ENCODE data around the gene RPLP2.
A peak's percentile ranks its signal among the peaks of the same experiment; 100 is the strongest.

Gene RPLP2

DNA sequence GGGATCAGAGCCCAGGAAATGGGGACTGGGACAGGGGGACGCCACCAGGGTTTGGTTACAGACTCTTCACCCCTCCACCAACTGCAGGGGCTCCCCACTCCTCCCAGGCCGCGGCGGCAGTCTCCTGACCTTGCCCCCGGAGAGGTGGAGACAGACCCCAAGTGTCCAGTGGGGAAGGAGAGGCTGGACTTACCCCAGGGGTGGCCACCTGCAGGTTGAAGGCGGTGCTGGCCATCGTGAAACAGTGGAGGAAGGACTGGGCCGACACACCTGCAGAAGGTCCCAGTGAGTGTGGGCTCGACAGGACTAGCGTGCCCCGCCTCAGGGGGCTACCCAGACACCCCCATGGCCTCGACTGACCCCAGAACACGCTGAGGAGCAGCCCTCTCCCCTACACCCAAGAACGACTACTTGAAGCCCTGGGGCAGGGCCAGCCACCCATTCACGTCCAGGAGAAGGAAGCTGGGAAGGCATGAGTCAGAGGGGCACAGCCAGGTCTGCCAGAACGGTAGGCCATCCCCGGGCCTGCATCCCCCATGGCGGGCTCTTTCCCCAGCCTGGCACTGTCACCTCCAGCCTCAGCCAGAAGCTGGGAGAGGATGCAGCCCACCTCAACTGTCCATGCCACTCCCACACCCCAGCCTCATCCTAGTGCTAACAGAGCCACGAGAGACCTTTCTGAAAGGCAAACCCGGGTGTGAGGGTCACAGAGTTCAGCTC, 34.7 kb upstream of the RPLP2 start:
- Histone ChIP-seq H3K36me3 (ENCODE audit: control insufficient read depth in 1 of 2, insufficient read depth in 2 of 2, low read length in 2 of 2) (peaks cover 8 to 34% of the 10 kb centered on the region in 2 donors), H3K27ac (ENCODE audit: low read length) (no peak overlapping the region), H3K4me1 (ENCODE audit: control insufficient read depth in 1 of 2, insufficient read depth in 2 of 2, low read length in 2 of 2) (peaks cover 4 to 42% of the 10 kb centered on the region in 2 donors), H3K9me3 (ENCODE audit: control insufficient read depth in 1 of 2, low read length in 2 of 2) (no peaks in the 10 kb centered on the region), H3K4me3 (ENCODE audit: low read depth in 1 of 2, low read length in 2 of 2) (no peak overlapping the region), H3K27me3 (ENCODE audit: low read depth, low read length) (no peaks in the 10 kb centered on the region)

DNA sequence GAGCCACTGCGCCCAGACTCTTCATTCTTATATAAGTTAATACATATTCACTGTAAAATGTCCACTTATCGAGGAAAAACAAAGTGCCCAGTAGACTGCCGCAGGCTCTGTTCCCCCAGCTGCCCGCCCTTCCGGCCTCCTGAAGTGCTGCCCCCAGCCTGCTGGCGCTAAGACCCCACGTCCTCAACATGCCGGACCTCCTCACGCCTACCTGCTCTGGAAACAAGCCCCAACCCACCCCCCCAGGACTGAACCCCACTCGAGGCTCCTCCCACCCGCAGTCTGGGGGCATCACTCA, 33.6 kb upstream of the RPLP2 start:
- Histone ChIP-seq H3K27ac (ENCODE audit: low read length) (no peak overlapping the region), H3K4me3 (ENCODE audit: low read depth in 1 of 2, low read length in 2 of 2) (peak overlapping the region; percentile 59 to 88), H3K4me1 (ENCODE audit: control insufficient read depth in 1 of 2, insufficient read depth in 2 of 2, low read length in 2 of 2) (peaks cover 4 to 42% of the 10 kb centered on the region in 2 donors), H3K9me3 (ENCODE audit: control insufficient read depth in 1 of 2, low read length in 2 of 2) (no peaks in the 10 kb centered on the region), H3K36me3 (ENCODE audit: control insufficient read depth in 1 of 2, insufficient read depth in 2 of 2, low read length in 2 of 2) (peaks cover 0 to 22% of the 10 kb centered on the region in 2 donors), H3K27me3 (ENCODE audit: low read depth, low read length) (no peaks in the 10 kb centered on the region)

DNA sequence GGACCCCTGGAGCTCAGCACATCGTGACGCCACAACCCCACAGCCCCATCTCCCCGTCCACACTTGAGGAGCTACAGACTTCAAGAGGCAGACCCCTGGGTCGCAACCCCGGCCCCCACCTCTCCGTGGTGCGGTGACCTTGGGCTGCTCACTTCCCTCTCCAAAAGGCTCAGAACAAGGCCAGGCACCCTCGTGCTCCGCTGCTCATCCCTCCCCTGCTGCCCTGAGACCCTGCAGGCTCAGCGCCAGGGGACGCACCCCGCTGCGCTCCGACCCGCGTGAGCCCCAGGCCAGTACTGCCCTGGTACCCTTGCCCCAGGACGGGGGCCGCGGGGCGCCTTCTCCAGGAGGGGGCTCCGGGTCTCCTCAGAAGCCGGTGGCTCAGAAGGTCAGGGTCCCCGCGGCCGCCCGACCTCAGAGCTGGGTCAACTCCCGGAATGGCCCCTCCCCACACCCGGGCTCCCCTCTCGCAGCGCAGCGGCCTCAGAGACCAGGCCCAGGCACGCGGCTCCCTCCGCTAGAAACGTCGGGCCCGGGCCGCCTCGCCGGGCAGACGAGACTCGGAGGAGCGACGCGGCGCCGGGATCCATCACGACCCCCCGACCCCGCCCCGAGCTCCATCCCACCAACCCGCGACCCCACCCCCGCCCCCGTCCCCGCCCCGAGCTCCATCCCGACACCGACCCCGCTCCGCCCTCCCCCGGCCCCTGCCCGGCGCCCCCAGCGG, 33.0 kb upstream of the RPLP2 start:
- Histone ChIP-seq H3K27ac (ENCODE audit: low read length) (no peak overlapping the region), H3K9me3 (ENCODE audit: control insufficient read depth in 1 of 2, low read length in 2 of 2) (no peaks in the 10 kb centered on the region), H3K27me3 (ENCODE audit: low read depth, low read length) (no peaks in the 10 kb centered on the region), H3K36me3 (ENCODE audit: control insufficient read depth in 1 of 2, insufficient read depth in 2 of 2, low read length in 2 of 2) (peaks cover 0 to 18% of the 10 kb centered on the region in 2 donors), H3K4me1 (ENCODE audit: control insufficient read depth in 1 of 2, insufficient read depth in 2 of 2, low read length in 2 of 2) (peaks cover 4 to 42% of the 10 kb centered on the region in 2 donors), H3K4me3 (ENCODE audit: low read depth in 1 of 2, low read length in 2 of 2) (peak overlapping the region; percentile 59 to 88)

DNA sequence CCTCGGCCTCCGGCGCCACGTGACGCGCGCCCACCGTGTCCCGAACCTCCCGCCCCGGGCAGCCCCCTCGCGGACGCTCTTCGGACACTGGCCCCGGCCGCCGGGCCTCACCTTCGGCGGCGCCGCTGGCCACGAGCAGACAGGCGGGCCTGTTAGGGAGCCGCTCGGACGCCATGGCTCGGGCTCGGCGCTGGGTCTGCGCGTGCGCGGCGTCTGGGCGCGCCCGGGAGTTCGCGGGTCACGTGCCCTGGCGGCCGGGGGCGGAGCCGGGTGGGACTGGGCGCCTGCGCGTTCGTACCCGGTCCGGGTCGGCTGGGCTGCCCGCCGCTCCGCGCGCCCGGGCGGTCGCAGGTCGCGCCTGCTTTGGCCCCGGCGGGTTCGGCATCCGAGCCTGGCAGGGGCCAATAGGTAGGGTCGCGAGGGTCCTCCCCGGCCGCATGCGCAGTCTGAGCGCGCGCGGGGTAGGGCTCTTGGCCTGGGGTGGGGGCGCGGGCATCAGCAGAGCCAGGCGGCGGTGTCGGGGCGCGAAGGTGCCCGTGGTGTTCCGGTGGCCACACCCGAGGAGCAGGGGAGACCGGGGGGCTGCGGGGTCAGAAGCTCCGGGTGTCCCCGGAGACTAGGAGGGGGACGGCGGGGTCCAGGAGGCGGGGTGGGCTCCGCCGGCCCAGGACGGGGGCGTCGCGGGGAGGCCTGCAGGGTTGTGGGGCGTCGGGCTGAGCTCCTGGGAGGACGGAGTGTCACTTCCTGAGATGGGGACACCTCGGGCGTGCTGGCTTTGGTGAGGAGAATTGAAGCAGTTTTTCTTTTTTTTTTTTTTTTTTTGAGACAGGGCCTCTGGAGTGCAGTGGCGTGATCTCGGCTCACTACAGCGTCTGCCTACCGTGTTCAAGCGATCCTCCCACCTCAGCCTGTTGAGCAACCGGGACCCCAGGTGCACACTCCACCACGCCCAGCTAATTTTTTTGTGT, 32.2 kb upstream of the RPLP2 start, which contains the start of gene GATD1:
TSS of gene GATD1 (minus strand) at position 200 of the 968 bp plus-strand sequence. CDS start at position 175, 25 bp downstream.
- Histone ChIP-seq H3K36me3 (ENCODE audit: control insufficient read depth in 1 of 2, insufficient read depth in 2 of 2, low read length in 2 of 2) (peaks cover 0 to 9% of the 10 kb centered on the region in 2 donors), H3K4me1 (ENCODE audit: control insufficient read depth in 1 of 2, insufficient read depth in 2 of 2, low read length in 2 of 2) (peaks cover 4 to 42% of the 10 kb centered on the region in 2 donors), H3K27ac (ENCODE audit: low read length) (no peak within 1 kb of the TSS), H3K4me3 (ENCODE audit: low read depth in 1 of 2, low read length in 2 of 2) (peak within 1 kb of the TSS; percentile 59 to 88), H3K27me3 (ENCODE audit: low read depth, low read length) (no peaks in the 10 kb centered on the region), H3K9me3 (ENCODE audit: control insufficient read depth in 1 of 2, low read length in 2 of 2) (no peaks in the 10 kb centered on the region)

DNA sequence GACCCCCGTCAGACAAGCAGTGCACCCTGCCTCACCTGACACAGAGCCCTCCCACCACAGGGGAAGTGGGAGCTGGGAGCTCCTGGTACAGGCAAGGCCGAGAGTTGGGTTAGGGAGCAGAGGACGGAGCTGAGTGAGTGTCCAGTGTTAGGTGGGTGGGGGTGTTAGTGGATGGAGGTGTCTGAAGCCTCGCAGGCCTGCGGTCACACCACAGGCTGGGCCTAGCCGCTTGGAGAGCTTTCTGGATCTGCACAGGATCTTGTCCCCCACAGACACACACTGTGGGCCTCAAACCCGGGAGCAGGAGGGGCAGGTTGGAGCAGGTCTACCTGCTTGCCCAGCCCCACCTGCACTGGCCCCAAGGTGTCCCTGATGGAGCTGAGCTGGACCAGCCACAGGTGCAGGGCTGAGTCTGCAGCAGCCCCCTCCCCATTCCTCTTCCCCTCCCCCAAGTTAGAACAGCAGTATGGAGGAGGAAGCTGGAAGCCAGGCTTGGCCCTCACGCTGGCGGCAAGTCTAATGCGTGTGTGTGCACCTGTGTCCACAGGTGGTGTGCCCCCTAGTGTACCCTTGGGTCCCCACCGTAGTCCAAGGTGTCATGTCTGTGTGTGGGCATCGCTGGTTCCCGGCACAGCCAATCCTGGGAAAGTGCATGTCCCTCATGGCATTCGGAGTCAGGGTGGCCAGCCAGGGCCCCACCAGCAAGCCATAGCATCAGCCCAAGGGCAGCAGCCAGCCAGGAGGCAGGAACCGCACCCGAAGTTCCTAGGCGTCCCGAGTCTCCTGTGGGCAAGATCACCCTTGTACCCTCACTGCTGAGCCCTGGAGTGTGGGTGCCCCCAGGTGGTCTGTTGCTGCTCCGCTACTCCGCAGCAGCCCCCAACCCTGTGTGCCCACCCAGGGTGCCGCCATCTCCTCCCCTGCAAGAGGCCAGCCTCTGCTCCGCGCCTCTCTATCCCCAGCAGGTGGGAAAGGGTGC, 30.5 kb upstream of the RPLP2 start:
- Histone ChIP-seq H3K4me1 (ENCODE audit: control insufficient read depth in 1 of 2, insufficient read depth in 2 of 2, low read length in 2 of 2) (peaks cover 4 to 37% of the 10 kb centered on the region in 2 donors), H3K27ac (ENCODE audit: low read length) (no peak overlapping the region), H3K27me3 (ENCODE audit: low read depth, low read length) (no peaks in the 10 kb centered on the region), H3K9me3 (ENCODE audit: control insufficient read depth in 1 of 2, low read length in 2 of 2) (no peaks in the 10 kb centered on the region), H3K36me3 (ENCODE audit: control insufficient read depth in 1 of 2, insufficient read depth in 2 of 2, low read length in 2 of 2) (no peaks in the 10 kb centered on the region), H3K4me3 (ENCODE audit: low read depth in 1 of 2, low read length in 2 of 2) (no peak overlapping the region)

DNA sequence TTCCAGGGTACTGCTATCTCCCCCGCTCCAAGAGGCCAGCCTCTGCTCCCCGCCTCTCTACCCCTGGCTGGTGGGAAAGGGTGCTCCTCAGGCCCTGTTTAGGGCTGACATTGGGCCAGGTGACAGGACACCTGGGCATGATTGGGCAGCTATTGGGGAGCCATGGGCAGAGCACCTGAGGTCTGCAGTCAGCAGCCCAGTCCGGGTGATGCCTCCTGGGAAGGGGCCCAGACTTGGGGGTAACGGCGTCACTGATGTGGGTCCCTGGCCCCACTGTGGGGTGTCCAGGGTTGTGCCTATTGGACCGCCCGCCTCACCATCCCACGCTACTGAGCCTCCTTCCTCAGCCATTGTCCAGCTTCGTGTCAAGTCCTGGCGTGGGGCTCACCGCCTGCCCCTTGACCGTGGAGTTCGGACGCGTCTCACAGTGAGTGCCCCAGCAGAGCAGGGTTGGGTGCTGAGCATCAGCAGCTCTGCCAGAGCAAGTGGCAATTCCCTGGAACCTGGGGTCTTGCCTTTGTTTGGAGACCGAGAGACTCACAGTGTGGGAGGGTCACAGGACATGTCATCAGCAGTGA, 29.7 kb upstream of the RPLP2 start:
- H3K9me3 ChIP-seq (ENCODE audit: control insufficient read depth in 1 of 2, low read length in 2 of 2): no peaks in the 10 kb centered on the region
- H3K4me3 ChIP-seq (ENCODE audit: low read depth in 1 of 2, low read length in 2 of 2): no peak overlapping the region
- H3K4me1 ChIP-seq (ENCODE audit: control insufficient read depth in 1 of 2, insufficient read depth in 2 of 2, low read length in 2 of 2): peaks cover 4 to 33% of the 10 kb centered on the region in 2 donors
- H3K27ac ChIP-seq (ENCODE audit: low read length): no peak overlapping the region
- no peaks in the 10 kb centered on the region for H3K27me3 ChIP-seq (ENCODE audit: low read depth, low read length)
- H3K36me3 ChIP-seq (ENCODE audit: control insufficient read depth in 1 of 2, insufficient read depth in 2 of 2, low read length in 2 of 2): no peaks in the 10 kb centered on the region

DNA sequence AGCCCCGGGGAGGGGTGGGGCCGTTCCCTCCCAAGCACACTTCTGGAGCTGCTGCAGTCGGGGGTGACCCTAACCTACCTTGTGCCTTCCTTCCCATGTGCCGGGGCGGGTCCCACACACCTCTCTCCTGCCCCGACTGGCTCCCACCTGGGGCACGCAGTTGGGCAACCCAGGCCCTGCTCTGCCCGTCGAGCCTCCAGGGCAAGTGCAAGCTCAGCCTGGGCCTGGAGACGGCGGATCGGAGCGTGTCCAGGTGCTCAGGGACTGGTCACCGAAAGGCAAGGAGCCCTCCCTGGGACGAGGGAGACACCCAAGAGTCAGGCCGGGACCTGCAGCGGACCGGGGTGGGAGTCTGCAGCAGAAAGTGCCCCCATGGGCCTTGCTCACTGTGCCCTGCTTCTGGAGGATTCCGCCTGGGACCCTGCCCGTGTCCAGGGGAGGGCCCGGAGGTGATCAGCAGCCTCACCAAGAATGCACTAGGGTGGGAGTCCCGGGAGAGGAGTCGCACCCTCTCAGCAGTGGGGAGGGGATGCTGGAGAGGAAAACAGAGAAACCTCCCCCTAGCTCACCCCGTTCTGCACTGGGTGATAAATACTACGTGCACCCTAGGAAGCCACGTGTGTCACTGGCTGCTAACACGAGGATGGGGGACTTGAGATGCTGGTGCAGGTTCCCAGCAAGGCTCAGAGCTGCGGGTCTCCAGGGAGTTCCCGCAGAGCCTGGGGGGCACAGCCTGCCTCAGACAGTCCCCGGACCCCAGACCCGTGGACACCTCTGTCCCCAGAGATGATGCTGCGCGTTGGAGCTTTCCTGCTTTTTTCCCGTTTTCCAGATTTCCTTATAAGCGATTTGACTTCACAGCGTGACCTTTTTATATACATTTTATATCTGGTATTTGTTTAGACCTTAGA, 27.2 kb upstream of the RPLP2 start:
- Histone ChIP-seq H3K27me3 (ENCODE audit: low read depth, low read length) (no peaks in the 10 kb centered on the region), H3K27ac (ENCODE audit: low read length) (no peak overlapping the region), H3K9me3 (ENCODE audit: control insufficient read depth in 1 of 2, low read length in 2 of 2) (no peaks in the 10 kb centered on the region), H3K4me1 (ENCODE audit: control insufficient read depth in 1 of 2, insufficient read depth in 2 of 2, low read length in 2 of 2) (peaks cover 0 to 15% of the 10 kb centered on the region in 2 donors), H3K36me3 (ENCODE audit: control insufficient read depth in 1 of 2, insufficient read depth in 2 of 2, low read length in 2 of 2) (no peaks in the 10 kb centered on the region), H3K4me3 (ENCODE audit: low read depth in 1 of 2, low read length in 2 of 2) (no peak overlapping the region)

DNA sequence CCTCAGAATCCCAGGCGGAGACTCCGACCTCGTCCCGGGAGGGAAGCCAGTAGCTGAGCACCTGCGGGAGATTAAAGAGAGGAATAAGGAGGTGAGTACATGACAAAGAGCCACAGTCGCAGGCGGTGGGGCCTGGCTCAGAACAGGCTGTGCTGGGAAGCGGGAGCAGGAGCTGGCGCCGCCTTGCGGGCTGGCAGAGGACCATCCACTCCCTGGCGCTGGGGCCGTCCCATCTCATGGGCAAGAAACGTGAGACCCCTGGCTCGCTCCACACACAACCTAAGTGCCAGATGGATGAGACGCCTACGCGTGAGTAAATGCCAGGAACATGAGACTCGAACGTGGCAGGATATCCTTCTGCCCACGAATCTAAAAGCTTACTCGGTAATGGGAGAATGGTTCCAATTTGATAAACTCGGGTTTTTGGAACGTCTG, 26.2 kb upstream of the RPLP2 start:
- no peaks in the 10 kb centered on the region for H3K9me3 ChIP-seq (ENCODE audit: control insufficient read depth in 1 of 2, low read length in 2 of 2)
- H3K36me3 ChIP-seq (ENCODE audit: control insufficient read depth in 1 of 2, insufficient read depth in 2 of 2, low read length in 2 of 2): no peaks in the 10 kb centered on the region
- H3K27ac ChIP-seq (ENCODE audit: low read length): no peak overlapping the region
- H3K27me3 ChIP-seq (ENCODE audit: low read depth, low read length): no peaks in the 10 kb centered on the region
- H3K4me3 ChIP-seq (ENCODE audit: low read depth in 1 of 2, low read length in 2 of 2): no peak overlapping the region
- peaks cover 0 to 10% of the 10 kb centered on the region in 2 donors for H3K4me1 ChIP-seq (ENCODE audit: control insufficient read depth in 1 of 2, insufficient read depth in 2 of 2, low read length in 2 of 2)

DNA sequence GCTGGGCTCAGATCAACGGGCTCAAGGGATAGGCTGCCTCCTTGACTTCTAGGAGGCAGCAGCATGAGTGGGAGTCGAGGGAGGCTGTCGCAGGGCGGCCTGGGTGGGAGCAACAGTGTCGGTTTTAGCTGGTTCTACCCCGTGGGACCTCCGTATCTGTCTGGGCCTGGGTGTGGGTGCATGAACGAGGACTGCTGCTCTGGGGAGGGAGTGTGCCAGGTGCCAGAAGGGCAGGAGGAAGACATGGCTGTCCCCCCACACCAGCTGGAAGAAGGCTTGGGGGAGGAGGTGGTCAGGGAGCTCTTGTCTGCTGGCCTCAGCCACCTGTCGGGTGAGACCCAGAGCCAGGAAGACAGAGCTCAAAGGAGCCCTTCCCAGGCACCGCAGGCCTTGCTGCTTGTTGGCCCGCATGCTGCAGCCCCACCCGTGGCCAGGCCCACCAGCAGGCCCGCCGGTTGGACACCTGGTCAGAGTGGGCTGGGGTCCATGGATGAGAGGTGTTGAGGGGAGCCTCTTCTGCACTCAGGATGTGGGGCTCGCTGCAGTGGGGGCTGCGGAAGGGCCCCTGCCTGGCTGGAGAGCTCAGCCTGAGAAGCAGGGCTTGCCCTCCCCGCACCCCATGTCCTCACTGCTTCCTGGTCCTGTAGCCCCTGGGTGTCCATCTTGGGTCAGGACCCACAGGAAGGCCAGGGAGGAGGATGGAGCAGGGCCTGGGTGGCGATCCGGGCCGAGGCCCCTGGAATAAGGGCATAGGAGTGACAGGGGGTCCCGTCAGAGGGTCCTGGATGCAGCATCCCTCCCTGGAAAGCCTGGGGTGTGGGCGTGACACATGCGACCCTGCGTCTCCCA, 23.3 kb upstream of the RPLP2 start:
- H3K9me3 ChIP-seq (ENCODE audit: control insufficient read depth in 1 of 2, low read length in 2 of 2): no peaks in the 10 kb centered on the region
- H3K4me3 ChIP-seq (ENCODE audit: low read depth in 1 of 2, low read length in 2 of 2): no peak overlapping the region
- no peak overlapping the region for H3K27ac ChIP-seq (ENCODE audit: low read length)
- peaks cover 0 to 19% of the 10 kb centered on the region in 2 donors for H3K4me1 ChIP-seq (ENCODE audit: control insufficient read depth in 1 of 2, insufficient read depth in 2 of 2, low read length in 2 of 2)
- H3K36me3 ChIP-seq (ENCODE audit: control insufficient read depth in 1 of 2, insufficient read depth in 2 of 2, low read length in 2 of 2): peaks cover 0 to under 1% of the 10 kb centered on the region in 2 donors
- H3K27me3 ChIP-seq (ENCODE audit: low read depth, low read length): peaks cover 7% of the 10 kb centered on the region
